PFSK-1 (cell line): Measurements from ENCODE around the gene TSGA10.

Source experiments
- POLR2AphosphoS5 ChIP-seq: IDR thresholded peaks from 2 replicates; pipeline ENCODE4 v1.6.1; 2012; ENCODE audit warnings: low read depth, mild to moderate bottlenecking, control low read depth, low read length, moderate library complexity
- SIN3A ChIP-seq: IDR thresholded peaks from 2 replicates; pipeline ENCODE4 v1.6.1; 2012; ENCODE audit warnings: mild to moderate bottlenecking, low read length, moderate library complexity, borderline replicate concordance; ENCODE audit not compliant: insufficient read depth
- TAF1 ChIP-seq: IDR thresholded peaks from 2 replicates; pipeline ENCODE4 v1.6.1; 2012; ENCODE audit warnings: low read length, control low read depth, borderline replicate concordance; ENCODE audit not compliant: insufficient read depth

GRCh38 chr2:99000708-99001107 is 154.0 kb downstream of the TSGA10 start:
- TF ChIP-seq SIN3A, result no peak
- TF ChIP-seq POLR2AphosphoS5, result no peak
- TF ChIP-seq TAF1, result no peak
